NCI-H2196 treated with DMSO at 0.1 percent for 48 hours (cell line): ENCODE measurements around the gene TFAP2E.

ENCODE experiments used
- DNase-seq: peaks from one replicate; lab custom pipeline; 2025; ENCODE audit not compliant: unreplicated experiment; lab: John Stamatoyannopoulos, UW

TFAP2E gene

GRCh38 chr1:35592991-35593769 lies 20.1 kb downstream of the TFAP2E start:
- DNase-seq, result no peak

- no peak for DNase-seq
These were observed 21.1 kb downstream of the TFAP2E start for GRCh38 chr1:35594005-35594760.

- no peak for DNase-seq
These were observed 22.6 kb downstream of the TFAP2E start for GRCh38 chr1:35595684-35596083.

GRCh38 chr1:35597870-35598269 lies 24.8 kb downstream of the TFAP2E start:
- DNase-seq, result no peak

- DNase-seq, result no peak
These were observed 25.8 kb downstream of the TFAP2E start for GRCh38 chr1:35598895-35599294.

- no peak for DNase-seq
These were observed 26.3 kb downstream of the TFAP2E start for GRCh38 chr1:35599411-35599810.

GRCh38 chr1:35600593-35600992 lies 27.5 kb downstream of the TFAP2E start:
- no peak for DNase-seq

- no peak for DNase-seq
These were observed 30.4 kb downstream of the TFAP2E start for GRCh38 chr1:35603468-35603867.

GRCh38 chr1:35603941-35604340 lies 30.8 kb downstream of the TFAP2E start:
- no peak for DNase-seq

GRCh38 chr1:35605071-35605866 lies 32.2 kb downstream of the TFAP2E start:
- no peak for DNase-seq

- DNase-seq, result no peak
These were observed 32.7 kb downstream of the TFAP2E start for GRCh38 chr1:35605867-35606182.

GRCh38 chr1:35611655-35612054 lies 38.5 kb downstream of the TFAP2E start:
- DNase-seq, result no peak

GRCh38 chr1:35615440-35615839 lies 42.3 kb downstream of the TFAP2E start:
- DNase-seq, result no peak

GRCh38 chr1:35619237-35620121 lies 46.4 kb downstream of the TFAP2E start:
- DNase-seq, result no peak

GRCh38 chr1:35622510-35623178 lies 49.5 kb downstream of the TFAP2E start:
- DNase-seq, result no peak

GRCh38 chr1:35623832-35624231 lies 50.7 kb downstream of the TFAP2E start:
- DNase-seq, result no peak

GRCh38 chr1:35629051-35629450 lies 55.9 kb downstream of the TFAP2E start:
- DNase-seq, result no peak

GRCh38 chr1:35631396-35631795 lies 58.3 kb downstream of the TFAP2E start:
- DNase-seq, result no peak

GRCh38 chr1:35633547-35633946 lies 60.4 kb downstream of the TFAP2E start:
- no peak for DNase-seq

- no peak for DNase-seq
These were observed 64.3 kb downstream of the TFAP2E start for GRCh38 chr1:35637401-35637809.
